NB4 (cell line): Measurements from ENCODE around the gene CFTR.
"Not testable (repeated sequence)": the region's sequence is repeated elsewhere in the genome, so short reads cannot be mapped to it uniquely, and the experiment has no call there.

Source experiments
- DNase-seq: peaks from one replicate; pipeline ENCODE4 v3.0.0; 2010; ENCODE audit warnings: low read depth
- H3K4me3 ChIP-seq: one replicate; pipeline ENCODE4 v1.5.1; 2011; ENCODE audit warnings: mild to moderate bottlenecking, low read depth, low read length, moderate library complexity
- CTCF ChIP-seq: IDR thresholded peaks from one replicate; pipeline ENCODE4 v1.5.1; 2012; ENCODE audit warnings: low read depth, low read length
- MAX ChIP-seq: IDR thresholded peaks from 2 replicates; pipeline ENCODE4 v1.6.1; 2011; ENCODE audit warnings: low read depth, low read length
- MYC ChIP-seq: IDR thresholded peaks from 2 replicates; pipeline ENCODE4 v1.6.1; 2011; ENCODE audit warnings: low read depth, low read length
- POLR2A ChIP-seq: IDR thresholded peaks from 2 replicates; pipeline ENCODE4 v1.6.1; 2011; ENCODE audit warnings: mild to moderate bottlenecking; ENCODE audit not compliant: insufficient read length; ENCODE audit errors: extremely low read depth

Gene CFTR

GRCh38 chr7:117706210-117706609 is 226.4 kb downstream of the CFTR start:
- TF ChIP-seq MAX (no peak), POLR2A (no peak), MYC (no peak), CTCF (no peak)
- H3K4me3 ChIP-seq = no peak overlapping the region
- DNase-seq = no peak

- H3K4me3 ChIP-seq = no peak overlapping the region
- DNase-seq = no peak
- TF ChIP-seq CTCF = no peak
- TF ChIP-seq POLR2A = no peak
- no peak for TF ChIP-seq MAX
- TF ChIP-seq MYC = no peak
Measured at GRCh38 chr7:117707080-117707479, 227.3 kb downstream of the CFTR start.

GRCh38 chr7:117708173-117708572 is 228.3 kb downstream of the CFTR start:
- DNase-seq, H3K4me3 ChIP-seq: not testable (repeated sequence)

GRCh38 chr7:117711556-117711955 is 231.7 kb downstream of the CFTR start:
- no peak overlapping the region for H3K4me3 ChIP-seq
- TF ChIP-seq MAX (no peak), POLR2A (no peak), CTCF (no peak), MYC (no peak)
- no peak for DNase-seq

- peak; percentile 67 for DNase-seq
- H3K4me3 ChIP-seq = no peak overlapping the region
- TF ChIP-seq CTCF (peak; percentile 58), MAX (no peak)
Measured at GRCh38 chr7:117715784-117716445, 236.1 kb downstream of the CFTR start.

GRCh38 chr7:117716707-117717299 is 237.0 kb downstream of the CFTR start:
- no peak for DNase-seq
- no peak overlapping the region for H3K4me3 ChIP-seq
- TF ChIP-seq MYC = no peak
- TF ChIP-seq MAX = no peak
- TF ChIP-seq POLR2A = no peak
- TF ChIP-seq CTCF = no peak
